Measurements from ENCODE around the gene FNDC1.

- TF ChIP-seq POLR2A (IDR thresholded peaks at IDR 0.05; ENCODE audit: low read length) (no peak), GATA1 (IDR thresholded peaks at IDR 0.05; ENCODE audit: low read depth, low read length) (no peak)
Measured at GRCh38 chr6:159180001-159180400, 10.8 kb downstream of the FNDC1 start.

Measured in erythroblast (primary cell).